GM21576 (cell line): ENCODE results near the gene SPC24.
"Not testable (repeated sequence)": the region's sequence is repeated elsewhere in the genome, so short reads cannot be mapped to it uniquely, and the experiment has no call there.

Source experiments
- ATAC-seq: cut with Tn5 transposase; IDR thresholded peaks from one replicate; pipeline ENCODE4 v1.9.1; 2021; ENCODE audit warnings: mild to moderate bottlenecking, moderate library complexity; ENCODE audit not compliant: unreplicated experiment

SPC24 gene

DNA sequence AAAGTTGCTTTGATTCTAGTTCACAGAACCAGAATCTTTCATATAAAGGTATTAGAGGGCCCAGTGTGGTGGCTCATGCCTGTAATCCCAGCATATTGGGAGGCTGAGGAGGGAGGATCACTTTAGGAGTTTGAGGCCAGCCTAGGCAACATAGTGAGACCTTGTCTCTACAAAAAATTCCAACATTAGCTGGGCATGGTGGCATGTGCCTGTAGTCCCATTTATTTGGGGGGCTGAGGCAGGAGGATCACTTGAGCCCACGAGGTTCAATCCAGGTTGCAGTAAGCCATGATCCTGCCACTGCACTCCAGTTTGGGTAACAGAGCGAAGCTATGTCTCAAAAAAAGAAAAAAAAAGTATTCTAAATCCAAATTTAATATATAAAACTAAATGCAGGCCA lies 57.3 kb downstream of the SPC24 start:
- no peak for ATAC-seq

GRCh38 chr19:11097367-11097766 lies 58.2 kb downstream of the SPC24 start:
- ATAC-seq = not testable (repeated sequence)

GRCh38 chr19:11096210-11096841 lies 59.3 kb downstream of the SPC24 start:
- ATAC-seq = peak; percentile 47
